ENCODE data around the gene ALDH8A1.

Gene ALDH8A1

GRCh38 chr6:134928151-134928900 is 21.6 kb downstream of the ALDH8A1 start:
- H3K27ac ChIP-seq, result no peak overlapping the region
- TF ChIP-seq CTCF (conservative IDR thresholded peaks at IDR 0.05), result no peak

GRCh38 chr6:134925800-134926199 is 24.1 kb downstream of the ALDH8A1 start:
- no peak overlapping the region for H3K27ac ChIP-seq

GRCh38 chr6:134921721-134922261 is 28.1 kb downstream of the ALDH8A1 start:
- TF ChIP-seq CTCF (conservative IDR thresholded peaks at IDR 0.05), result no peak
- no peak overlapping the region for H3K27ac ChIP-seq

More at GRCh38 chr6:134925800-134926199, 24.1 kb downstream of the ALDH8A1 start:
- no peak for TF ChIP-seq CTCF (conservative IDR thresholded peaks at IDR 0.05)

- no peak overlapping the region for H3K27ac ChIP-seq
- no peak for TF ChIP-seq CTCF (conservative IDR thresholded peaks at IDR 0.05)
Measured at GRCh38 chr6:134921276-134921675, 28.6 kb downstream of the ALDH8A1 start.

- TF ChIP-seq CTCF (conservative IDR thresholded peaks at IDR 0.05), result no peak
- no peak overlapping the region for H3K27ac ChIP-seq
Measured at GRCh38 chr6:134920422-134920821, 29.5 kb downstream of the ALDH8A1 start.

- no peak overlapping the region for H3K27ac ChIP-seq
- TF ChIP-seq CTCF (conservative IDR thresholded peaks at IDR 0.05), result no peak
Measured at GRCh38 chr6:134918418-134918961, 31.4 kb downstream of the ALDH8A1 start.

GRCh38 chr6:134911547-134911946 is 38.4 kb downstream of the ALDH8A1 start:
- TF ChIP-seq CTCF (conservative IDR thresholded peaks at IDR 0.05), result no peak
- no peak overlapping the region for H3K27ac ChIP-seq
